Osteoblast (primary cell): ENCODE data around the gene GAPDHS. TPM values are rescaled to one million over a fixed set of nuclear protein-coding genes. Genes with fewer than 3 reads are reported as not detected.

Source experiments
- DNase-seq: peaks from one replicate; pipeline ENCODE4 v3.0.0; 2011; ENCODE audit warnings: low spot score, mixed read lengths; ENCODE audit not compliant: insufficient read length; ENCODE audit errors: missing footprints
- H2AFZ ChIP-seq: 2 replicates; pipeline ENCODE4 v1.6.0; 2011; ENCODE audit warnings: mild to moderate bottlenecking, low read length
- H3K27ac ChIP-seq: 2 replicates; pipeline ENCODE4 v1.5.1; 2011; ENCODE audit warnings: mild to moderate bottlenecking, low read depth, low read length, moderate library complexity
- H3K27me3 ChIP-seq: 2 replicates; pipeline ENCODE4 v1.6.0; 2012; ENCODE audit warnings: mild to moderate bottlenecking, control low read depth, inconsistent platforms, low read length, moderate library complexity; ENCODE audit not compliant: insufficient read depth
- H3K36me3 ChIP-seq: 2 replicates; pipeline ENCODE4 v1.5.1; 2011; ENCODE audit warnings: mild to moderate bottlenecking, low read length, control low read depth, moderate library complexity; ENCODE audit not compliant: insufficient read depth
- H3K4me1 ChIP-seq: 2 replicates; pipeline ENCODE4 v1.5.1; 2011; ENCODE audit warnings: mild to moderate bottlenecking, low read length, control low read depth, moderate library complexity; ENCODE audit not compliant: insufficient read depth
- H3K4me2 ChIP-seq: 2 replicates; pipeline ENCODE4 v1.6.0; 2011; ENCODE audit warnings: mild to moderate bottlenecking, low read length; ENCODE audit not compliant: insufficient read depth
- H3K4me3 ChIP-seq: fragments of 200-600 bp; sonication (generic); 3 replicates; pipeline ENCODE4 v1.5.1; 2012; ENCODE audit warnings: mild to moderate bottlenecking, low read length, inconsistent platforms; ENCODE audit not compliant: insufficient read depth
- H3K79me2 ChIP-seq: 2 replicates; pipeline ENCODE4 v1.6.0; 2012; ENCODE audit warnings: mild to moderate bottlenecking, low read length, control low read depth, inconsistent platforms; ENCODE audit not compliant: insufficient read depth
- H3K9me3 ChIP-seq: 2 replicates; pipeline ENCODE4 v1.5.1; 2011; ENCODE audit warnings: low read depth, low read length, control low read depth
- H4K20me1 ChIP-seq: 2 replicates; pipeline ENCODE4 v1.6.0; 2012; ENCODE audit warnings: mild to moderate bottlenecking, low read length, control low read depth; ENCODE audit not compliant: insufficient read depth
- CTCF ChIP-seq: IDR thresholded peaks from 2 replicates; pipeline ENCODE4 v1.5.1; 2011; ENCODE audit warnings: mild to moderate bottlenecking, low read depth, low read length, moderate library complexity; ENCODE audit errors: extremely low read depth
- total RNA-seq: library from RNA; depleted of rRNA; stranded (reverse); fragments of >200 nt; gene quantifications from 2 replicates; pipeline ENCODE4 v1.2.3, GENCODE V29; 2012

Gene GAPDHS
- total RNA-seq, 1 donor, result not detected

GRCh38 chr19:35571406-35571965, 38.2 kb downstream of the GAPDHS start:
- H3K27ac ChIP-seq, result no peak overlapping the region
- TF ChIP-seq CTCF, result no peak
- no peak for DNase-seq
- no peaks in the 10 kb centered on the region for H3K36me3 ChIP-seq
- H3K4me3 ChIP-seq, result no peak overlapping the region
- H3K4me2 ChIP-seq, result no peak overlapping the region
- peaks cover 4% of the 10 kb centered on the region for H3K9me3 ChIP-seq
- H4K20me1 ChIP-seq, result no peaks in the 10 kb centered on the region
- H3K79me2 ChIP-seq, result no peaks in the 10 kb centered on the region
- H2AFZ ChIP-seq, result no peak overlapping the region
- no peaks in the 10 kb centered on the region for H3K4me1 ChIP-seq
- H3K27me3 ChIP-seq, result peaks cover 6% of the 10 kb centered on the region

GRCh38 chr19:35577918-35578317, 44.7 kb downstream of the GAPDHS start:
- H3K27ac ChIP-seq, result no peak overlapping the region
- H3K4me2 ChIP-seq, result no peak overlapping the region
- no peaks in the 10 kb centered on the region for H3K27me3 ChIP-seq
- H3K4me3 ChIP-seq, result no peak overlapping the region
- H3K79me2 ChIP-seq, result no peaks in the 10 kb centered on the region
- H3K9me3 ChIP-seq, result peaks cover 4% of the 10 kb centered on the region
- no peaks in the 10 kb centered on the region for H4K20me1 ChIP-seq
- no peaks in the 10 kb centered on the region for H3K4me1 ChIP-seq
- no peak overlapping the region for H2AFZ ChIP-seq
- DNase-seq, result no peak
- no peaks in the 10 kb centered on the region for H3K36me3 ChIP-seq
- no peak for TF ChIP-seq CTCF

- H3K79me2 ChIP-seq, result no peaks in the 10 kb centered on the region
- peaks cover 4% of the 10 kb centered on the region for H3K9me3 ChIP-seq
- H3K27me3 ChIP-seq, result no peaks in the 10 kb centered on the region
- no peaks in the 10 kb centered on the region for H3K36me3 ChIP-seq
- no peak overlapping the region for H3K4me2 ChIP-seq
- no peak overlapping the region for H3K4me3 ChIP-seq
- no peak for DNase-seq
- no peak overlapping the region for H2AFZ ChIP-seq
- TF ChIP-seq CTCF, result no peak
- no peak overlapping the region for H3K27ac ChIP-seq
- no peaks in the 10 kb centered on the region for H4K20me1 ChIP-seq
- no peaks in the 10 kb centered on the region for H3K4me1 ChIP-seq
Observed at GRCh38 chr19:35578707-35579106, 45.5 kb downstream of the GAPDHS start.

GRCh38 chr19:35582760-35583159, 49.5 kb downstream of the GAPDHS start:
- H3K27ac ChIP-seq, result no peak overlapping the region
- H3K4me1 ChIP-seq, result no peaks in the 10 kb centered on the region
- H3K79me2 ChIP-seq, result no peaks in the 10 kb centered on the region
- H3K36me3 ChIP-seq, result no peaks in the 10 kb centered on the region
- no peaks in the 10 kb centered on the region for H3K9me3 ChIP-seq
- peaks cover 9% of the 10 kb centered on the region for H3K27me3 ChIP-seq
- H2AFZ ChIP-seq, result no peak overlapping the region
- DNase-seq, result no peak
- no peak overlapping the region for H3K4me3 ChIP-seq
- H3K4me2 ChIP-seq, result no peak overlapping the region
- no peaks in the 10 kb centered on the region for H4K20me1 ChIP-seq
- TF ChIP-seq CTCF, result no peak
